Measurements from ENCODE around the gene CUX1. TPM values are rescaled to one million over a fixed set of nuclear protein-coding genes. Genes with fewer than 3 reads are reported as not detected.
"Not testable (repeated sequence)": the region's sequence is repeated elsewhere in the genome, so short reads cannot be mapped to it uniquely, and the experiment has no call there.

Gene CUX1
- polyA plus RNA-seq, 10 donors, result 32.2 to 51.8 (median 40.3) TPM

DNA sequence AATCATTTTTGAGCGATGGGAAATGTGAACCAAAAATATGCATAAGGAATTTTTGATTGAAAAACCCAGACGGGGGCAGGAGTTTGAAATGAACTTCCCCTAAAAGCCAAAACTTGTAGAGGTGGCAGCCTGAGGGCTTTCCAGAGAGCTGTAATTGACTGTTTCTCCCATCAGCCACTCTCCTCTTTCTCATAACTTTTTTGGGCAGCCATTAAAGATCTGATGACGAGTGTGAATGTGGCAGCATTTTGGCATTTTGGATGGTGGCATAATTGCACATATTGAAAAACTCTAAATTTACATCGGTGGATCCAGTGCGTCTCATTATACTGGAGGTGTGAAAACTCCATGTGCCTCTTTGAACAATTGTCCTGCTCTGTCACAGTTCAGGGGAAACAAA, 159.0 kb downstream of the CUX1 start:
- no peak for DNase-seq

GRCh38 chr7:101977249-101977648, 159.8 kb downstream of the CUX1 start:
- DNase-seq, result no peak

GRCh38 chr7:101978683-101979082, 161.3 kb downstream of the CUX1 start:
- no peak for DNase-seq

- DNase-seq, result no peak
Measured at GRCh38 chr7:101983147-101983811, 165.9 kb downstream of the CUX1 start.

DNA sequence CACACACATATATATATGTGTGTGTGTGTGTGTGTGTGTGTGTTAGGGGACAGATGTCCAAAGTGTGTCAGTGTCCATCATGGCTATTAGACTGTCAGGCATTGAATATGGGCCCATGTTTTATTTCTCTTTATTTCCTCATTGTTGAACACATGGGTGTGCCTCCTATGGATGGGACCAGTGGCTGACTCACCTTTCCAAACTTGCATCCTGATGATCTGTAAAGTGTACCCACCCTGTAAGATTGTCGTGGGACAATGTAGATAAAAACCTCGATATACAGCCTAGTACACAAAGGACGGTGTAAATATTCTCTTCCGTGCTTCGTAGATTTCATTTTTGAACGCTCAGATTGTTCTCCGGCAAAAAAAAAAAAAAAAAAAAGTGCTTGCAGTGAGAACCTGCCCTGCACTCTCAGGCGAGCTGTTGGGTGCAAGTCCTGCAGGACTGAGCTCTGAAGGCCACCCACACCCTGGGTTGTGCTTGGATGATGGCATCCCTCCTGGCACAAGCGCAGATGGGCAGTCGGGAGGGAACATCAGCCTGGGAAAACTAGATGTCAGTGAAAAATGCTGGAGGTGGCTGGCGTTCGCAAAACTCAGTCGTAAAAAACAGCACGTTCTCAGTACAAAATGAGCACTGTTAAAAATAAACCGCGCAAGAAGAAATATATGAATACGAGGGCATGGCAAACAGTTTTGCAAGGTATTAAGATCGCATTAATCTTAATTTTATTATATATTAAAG, 166.9 kb downstream of the CUX1 start:
- peak in 1 of 3 donors; percentile 46 for DNase-seq

- DNase-seq, result peak in 2 of 3 donors; percentile 63 to 86
Measured at GRCh38 chr7:101985057-101985902, 167.9 kb downstream of the CUX1 start.

DNA sequence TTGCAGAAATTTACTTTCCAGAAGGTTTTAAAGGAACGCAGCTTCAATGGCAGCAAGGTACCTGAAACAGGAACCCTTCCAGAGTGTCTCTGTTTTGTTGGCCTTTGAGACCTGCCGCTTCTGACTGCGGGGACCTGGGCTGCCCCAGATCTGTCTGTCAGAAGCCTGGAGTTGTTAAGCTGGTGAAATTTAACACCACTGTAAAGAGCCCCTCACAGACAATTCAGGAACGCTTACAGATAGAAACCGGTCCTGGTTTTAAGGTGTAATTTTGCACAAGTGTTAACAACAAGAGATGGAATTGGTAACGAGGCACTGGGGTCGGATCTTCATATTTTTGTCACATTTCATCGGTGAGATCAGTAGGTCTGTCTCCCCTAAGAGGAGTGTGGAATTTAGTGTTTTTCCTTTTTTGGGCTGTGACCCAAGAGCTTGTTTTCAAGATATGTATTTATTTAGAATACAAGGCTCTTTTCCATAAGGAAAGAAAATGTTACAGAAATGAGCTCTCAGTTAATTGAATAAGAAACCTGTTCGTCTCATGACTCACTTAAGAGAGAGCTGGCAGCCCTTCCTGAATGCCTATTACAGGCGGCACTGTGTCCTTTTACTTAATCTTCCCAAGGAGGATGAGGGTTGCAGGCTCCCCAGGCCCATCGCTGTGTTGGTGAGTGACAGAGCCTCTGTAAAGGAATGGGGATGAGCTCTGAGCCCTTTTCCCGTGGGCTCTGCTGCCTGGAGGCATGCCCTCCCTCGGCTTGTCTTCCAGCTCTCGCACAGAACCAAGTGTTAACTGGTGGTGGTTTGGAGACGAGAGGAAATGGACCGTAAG, 168.7 kb downstream of the CUX1 start:
- DNase-seq, result peak in 1 of 3 donors; percentile 47

GRCh38 chr7:101987494-101987893, 170.1 kb downstream of the CUX1 start:
- DNase-seq, result no peak

DNA sequence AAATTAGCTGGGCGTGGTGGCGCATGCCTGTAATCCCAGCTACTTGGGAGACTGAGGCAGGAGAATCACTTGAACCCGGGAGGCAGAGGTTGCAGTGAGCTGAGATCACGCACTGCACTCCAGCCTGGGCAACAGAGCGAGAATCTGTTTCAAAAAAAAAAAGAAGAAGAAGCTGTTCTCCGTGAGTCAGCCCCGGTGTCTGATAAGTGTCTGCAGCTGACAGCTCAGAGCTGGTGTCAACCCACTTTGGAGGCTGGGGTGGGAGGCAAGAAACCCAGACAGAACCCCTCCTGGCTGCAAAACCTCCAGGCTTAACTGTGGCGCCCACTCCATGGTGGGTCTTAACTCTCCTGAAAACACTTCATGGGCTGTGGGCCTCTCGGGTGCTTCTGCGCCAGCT, 170.6 kb downstream of the CUX1 start:
- DNase-seq, result not testable (repeated sequence)

GRCh38 chr7:101988513-101988912, 171.1 kb downstream of the CUX1 start:
- no peak for DNase-seq

DNA sequence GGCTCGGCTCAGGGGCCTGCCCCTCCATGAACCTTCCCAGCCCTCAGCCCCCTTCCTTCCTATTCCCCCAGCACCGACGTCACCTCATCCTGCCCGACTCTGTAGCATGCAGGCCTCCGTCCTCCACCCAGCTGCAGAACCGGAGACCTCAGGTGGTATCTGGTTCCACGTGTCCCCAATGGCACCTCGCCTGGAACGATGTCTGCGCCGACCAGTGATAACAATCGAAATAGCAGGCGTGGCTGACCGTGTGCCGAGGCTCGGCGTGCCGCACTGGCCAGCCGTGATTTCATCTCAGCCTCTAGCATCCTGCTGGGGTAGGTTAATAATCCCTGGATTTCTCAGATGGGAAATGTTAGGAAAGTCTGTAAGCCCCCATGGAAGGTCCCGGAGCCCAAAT, 171.7 kb downstream of the CUX1 start:
- DNase-seq, result no peak

- DNase-seq, result no peak
Measured at GRCh38 chr7:101990811-101991418, 173.5 kb downstream of the CUX1 start.

- no peak for DNase-seq
Measured at GRCh38 chr7:101991860-101992259, 174.4 kb downstream of the CUX1 start.

DNA sequence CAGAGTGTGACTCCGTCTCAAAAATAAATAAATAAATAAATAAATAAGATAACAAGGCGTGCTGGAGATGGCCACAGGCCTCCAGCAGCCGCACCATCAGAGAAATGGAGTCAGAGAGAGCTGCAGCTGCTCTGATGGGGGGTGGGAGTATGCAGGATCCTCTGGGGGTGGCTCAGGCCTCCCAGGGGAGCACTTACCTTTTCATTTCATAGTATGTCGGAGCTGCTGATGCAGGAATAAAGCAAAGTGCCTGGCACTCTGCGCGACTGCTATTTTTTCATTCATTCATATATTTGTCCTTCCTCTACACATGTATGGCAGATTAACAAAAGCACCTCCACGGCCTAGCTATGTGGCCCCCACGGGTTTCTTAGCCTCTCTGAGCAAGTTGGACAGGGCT, 175.9 kb downstream of the CUX1 start:
- DNase-seq, result no peak

GRCh38 chr7:101995121-101995520, 177.7 kb downstream of the CUX1 start:
- no peak for DNase-seq

GRCh38 chr7:101996131-101996691, 178.8 kb downstream of the CUX1 start:
- DNase-seq, result no peak

- no peak for DNase-seq
Measured at GRCh38 chr7:101996876-101997275, 179.4 kb downstream of the CUX1 start.

DNA sequence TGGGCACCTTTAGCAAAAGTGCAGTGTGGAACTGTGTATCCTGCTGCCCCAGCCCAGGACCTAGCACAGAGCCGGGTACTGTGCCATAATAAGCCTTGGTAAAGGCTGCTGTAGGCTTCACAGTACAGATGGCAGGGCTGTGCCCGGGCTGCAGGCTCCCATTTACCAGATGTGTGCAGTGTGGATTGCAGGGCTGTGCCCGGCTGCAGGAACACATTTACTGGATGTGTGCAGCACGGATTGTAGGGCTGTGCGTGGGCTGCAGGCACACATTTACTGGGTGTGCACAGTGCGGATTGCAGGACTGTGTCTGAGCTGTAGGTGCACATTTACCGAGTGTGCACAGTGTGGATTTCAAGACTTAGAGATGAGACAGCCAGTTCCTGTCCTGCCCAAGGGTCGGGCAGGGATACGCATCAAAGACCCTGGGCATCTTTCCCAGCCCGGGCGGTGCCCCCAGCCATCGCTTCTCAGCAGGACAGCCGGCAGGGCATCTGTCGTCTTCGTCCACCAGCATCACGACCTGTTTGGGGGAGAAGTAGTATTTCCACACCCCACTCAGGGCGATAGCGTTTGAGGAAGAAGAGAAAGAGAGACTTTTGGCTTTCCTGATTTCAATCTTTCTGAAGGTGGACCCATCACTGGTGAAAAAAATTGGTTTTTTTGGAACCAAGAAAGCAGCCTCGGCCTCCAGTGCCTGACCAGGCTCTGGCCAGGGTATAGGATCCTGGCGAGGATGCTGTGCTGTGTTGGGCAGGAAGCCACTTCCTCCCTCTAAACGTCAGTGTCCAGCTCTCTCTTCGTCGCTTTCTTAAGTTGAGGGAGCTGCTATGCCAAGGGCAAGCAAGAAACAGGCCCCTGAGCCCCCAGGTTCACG, 180.8 kb downstream of the CUX1 start:
- DNase-seq, result no peak

- DNase-seq, result peak in 1 of 3 donors; percentile 38
Measured at GRCh38 chr7:101998906-101999240, 181.4 kb downstream of the CUX1 start.

GRCh38 chr7:101999393-101999792, 182.0 kb downstream of the CUX1 start:
- DNase-seq, result no peak

Measured in muscle of back (tissue), 11 donors.